CD14-positive monocyte (primary cell): ENCODE measurements around the gene RASAL2. TPM values are rescaled to one million over a fixed set of nuclear protein-coding genes. Genes with fewer than 3 reads are reported as not detected.

Experiments
- DNase-seq, 3 donors: peaks; one replicate each; pipeline ENCODE4 v3.0.0-alpha.2; 2011 to 2022
- H2AFZ ChIP-seq: 2 replicates; pipeline ENCODE4 v1.6.0; 2012; ENCODE audit warnings: mild to moderate bottlenecking, low read depth, low read length, inconsistent platforms; ENCODE audit not compliant: insufficient read depth, poor library complexity, severe bottlenecking
- H3K27ac ChIP-seq, 2 donors: 1 replicate in 1 of 2; 2 replicates in 1 of 2; pipeline ENCODE4 v1.5.1; 2012 to 2013; ENCODE audit warnings: low read length in 2 of 2, control low read depth in 1 of 2, inconsistent platforms in 1 of 2, low read depth in 1 of 2, mild to moderate bottlenecking in 1 of 2
- H3K27me3 ChIP-seq, 2 donors: one replicate each; pipeline versions ENCODE4 v1.6.0 to v1.6.1; 2011 to 2013; ENCODE audit warnings: low read length in 2 of 2; ENCODE audit not compliant: control insufficient read depth in 2 of 2, insufficient read depth in 2 of 2
- H3K36me3 ChIP-seq, 2 donors: replicated peaks in 1 of 2; 1 replicate in 1 of 2; 2 replicates in 1 of 2; pipeline versions ENCODE4 v1.5.1 to v1.6.1; 2012 to 2013; ENCODE audit warnings: low read length in 2 of 2, control low read depth in 1 of 2, inconsistent platforms in 1 of 2, mild to moderate bottlenecking in 1 of 2; ENCODE audit not compliant: insufficient read depth in 2 of 2, control insufficient read depth in 1 of 2
- H3K4me1 ChIP-seq, 2 donors: 1 replicate in 1 of 2; 2 replicates in 1 of 2; pipeline versions ENCODE4 v1.5.1 to v1.6.1; 2012 to 2013; ENCODE audit warnings: low read length in 2 of 2, control low read depth in 1 of 2, inconsistent platforms in 1 of 2, mild to moderate bottlenecking in 1 of 2, moderate library complexity in 1 of 2; ENCODE audit not compliant: insufficient read depth in 2 of 2, control insufficient read depth in 1 of 2
- H3K4me2 ChIP-seq: replicated peaks from 2 replicates; pipeline ENCODE3; 2012; ENCODE audit warnings: low read length, moderate library complexity, mild to moderate bottlenecking; ENCODE audit not compliant: poor library complexity, severe bottlenecking; ENCODE audit errors: extremely low read depth
- H3K4me3 ChIP-seq, 3 experiments: fragments of 200-600 bp in 1 of 3; sonication (generic) in 1 of 3; replicated peaks in 1 of 3; 1 replicate in 2 of 3; 2 replicates in 1 of 3; pipeline ENCODE4 v1.5.1; 2011 to 2013; ENCODE audit warnings: low read length in 3 of 3, mild to moderate bottlenecking in 3 of 3, control low read depth in 2 of 3, low read depth in 2 of 3, inconsistent platforms in 1 of 3, moderate library complexity in 1 of 3
- H3K79me2 ChIP-seq: 2 replicates; pipeline ENCODE4 v1.6.0; 2012; ENCODE audit warnings: mild to moderate bottlenecking, control low read depth, inconsistent platforms, low read length, moderate library complexity; ENCODE audit not compliant: insufficient read depth
- H3K9ac ChIP-seq: 2 replicates; pipeline ENCODE4 v1.6.0; 2017; ENCODE audit warnings: low read length, mild to moderate bottlenecking; ENCODE audit not compliant: insufficient read depth, poor library complexity, severe bottlenecking
- H3K9me3 ChIP-seq, 2 donors: replicated peaks in 1 of 2; 1 replicate in 1 of 2; 2 replicates in 1 of 2; pipeline versions ENCODE4 v1.5.1 to v1.6.1; 2012 to 2013; ENCODE audit warnings: low read length in 2 of 2, control low read depth in 1 of 2; ENCODE audit not compliant: control insufficient read depth in 1 of 2, insufficient read depth in 1 of 2
- H4K20me1 ChIP-seq: 2 replicates; pipeline ENCODE4 v1.6.0; 2012; ENCODE audit warnings: mild to moderate bottlenecking, low read length, control low read depth, moderate library complexity; ENCODE audit not compliant: insufficient read depth
- H3K27ac Mint-ChIP-seq, 7 donors: one replicate each; pipeline ENCODE4 v1.8.0; 2020; ENCODE audit warnings: mild to moderate bottlenecking in 7 of 7, mixed read lengths in 7 of 7, moderate library complexity in 6 of 7, inconsistent platforms in 2 of 7
- H3K27me3 Mint-ChIP-seq, 3 donors: one replicate each; pipeline ENCODE4 v1.8.0; 2021 to 2022; ENCODE audit warnings: low read depth in 3 of 3, mild to moderate bottlenecking in 3 of 3, mixed read lengths in 3 of 3, moderate library complexity in 3 of 3, inconsistent platforms in 1 of 3
- H3K36me3 Mint-ChIP-seq, 2 donors: one replicate each; pipeline ENCODE4 v1.8.0; 2020; ENCODE audit warnings: mixed read lengths in 2 of 2, inconsistent platforms in 1 of 2, mild to moderate bottlenecking in 1 of 2
- H3K4me1 Mint-ChIP-seq: one replicate; pipeline ENCODE4 v1.8.0; 2020; ENCODE audit warnings: mild to moderate bottlenecking, mixed read lengths
- H3K4me3 Mint-ChIP-seq, 2 donors: one replicate each; pipeline ENCODE4 v1.8.0; 2020; ENCODE audit warnings: mild to moderate bottlenecking in 2 of 2, mixed read lengths in 2 of 2, moderate library complexity in 1 of 2
- H3K9me3 Mint-ChIP-seq, 7 donors: one replicate each; pipeline ENCODE4 v1.8.0; 2020 to 2022; ENCODE audit warnings: mixed read lengths in 7 of 7, mild to moderate bottlenecking in 6 of 7, moderate library complexity in 6 of 7, inconsistent platforms in 2 of 7
- WGBS: methylation state at CpG from one replicate; pipeline ENCODE4 v1.1.5; 2013; ENCODE audit warnings: missing lambda C conversion rate; ENCODE audit not compliant: insufficient coverage; 5-methylcytosine and 5-hydroxymethylcytosine counted together
- intact Hi-C, 2 donors: fragments of 100-400 bp; cut with micrococcal nuclease; formaldehyde crosslinking; loops; one replicate each; pipeline versions ENCODE4 v1.15.0 to v1.15.1; 2023
- polyA plus RNA-seq, 3 donors: library from polyadenylated mRNA; depleted of rRNA in 1 of 3; unstranded in 2 of 3; stranded (reverse) in 1 of 3; fragments of 300-500 nt in 2 of 3; fragments of >200 nt in 1 of 3; fragmentation: Illumina TruSeq in 2 of 3; gene quantifications; 1 replicate in 2 of 3; 2 replicates in 1 of 3; pipeline ENCODE4 v1.2.3, GENCODE V29; 2012 to 2021
- TF ChIP-seq, protein P1 (sequence below): fragments of 200-600 bp; IDR thresholded peaks from one replicate; pipeline ENCODE4 v1.8.0; 2022; ENCODE audit warnings: antibody characterized with exemption, mild to moderate bottlenecking

Gene RASAL2
- polyA plus RNA-seq, 3 donors, result 0.15 to 1.00 (median 0.63) TPM

DNA sequence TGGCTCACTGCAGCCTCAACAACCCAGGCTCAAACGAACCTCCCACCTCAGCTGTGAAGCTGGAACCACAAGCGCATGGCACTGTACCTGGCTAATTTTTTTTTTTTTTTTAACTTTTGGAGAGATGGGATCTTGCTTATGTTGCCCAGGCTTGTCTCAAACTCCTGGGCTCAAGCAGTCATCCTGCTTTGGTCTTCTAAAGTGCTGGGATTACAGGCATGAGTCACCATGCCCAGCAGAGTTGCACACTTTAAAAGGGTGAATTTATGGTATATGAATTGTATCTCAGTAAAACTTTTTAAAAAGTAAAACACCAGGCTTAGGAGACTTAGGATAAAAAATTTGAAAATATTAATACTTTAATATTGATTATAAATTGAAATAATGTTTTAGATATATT lies 303.8 kb downstream of the RASAL2 start:
- Mint-ChIP-seq H3K27me3 (peaks cover 0 to 2% (median 0%) of the 10 kb centered on the region in 3 donors), H3K27ac (peak overlapping the region in 1 of 7 donors; percentile 46), H3K4me1 (no peaks in the 10 kb centered on the region), H3K9me3 (peaks cover 0 to 2% (median 0%) of the 10 kb centered on the region in 7 donors), H3K36me3 (no peaks in the 10 kb centered on the region), H3K4me3 (no peak overlapping the region)
- Histone ChIP-seq H3K79me2 (no peaks in the 10 kb centered on the region), H3K27me3 (no peaks in the 10 kb centered on the region), H3K4me3 (no peak overlapping the region), H3K4me2 (no peak overlapping the region), H2AFZ (no peak overlapping the region), H3K27ac (no peak overlapping the region), H3K4me1 (no peaks in the 10 kb centered on the region), H3K9ac (no peak overlapping the region), H4K20me1 (no peaks in the 10 kb centered on the region), H3K36me3 (no peaks in the 10 kb centered on the region), H3K9me3 (no peaks in the 10 kb centered on the region)
- intact Hi-C loops, result no loop called here
- no CpG with 5 or more reads among the region's 2 CpGs for WGBS
- no peak for DNase-seq
- TF ChIP-seq, protein P1, sequence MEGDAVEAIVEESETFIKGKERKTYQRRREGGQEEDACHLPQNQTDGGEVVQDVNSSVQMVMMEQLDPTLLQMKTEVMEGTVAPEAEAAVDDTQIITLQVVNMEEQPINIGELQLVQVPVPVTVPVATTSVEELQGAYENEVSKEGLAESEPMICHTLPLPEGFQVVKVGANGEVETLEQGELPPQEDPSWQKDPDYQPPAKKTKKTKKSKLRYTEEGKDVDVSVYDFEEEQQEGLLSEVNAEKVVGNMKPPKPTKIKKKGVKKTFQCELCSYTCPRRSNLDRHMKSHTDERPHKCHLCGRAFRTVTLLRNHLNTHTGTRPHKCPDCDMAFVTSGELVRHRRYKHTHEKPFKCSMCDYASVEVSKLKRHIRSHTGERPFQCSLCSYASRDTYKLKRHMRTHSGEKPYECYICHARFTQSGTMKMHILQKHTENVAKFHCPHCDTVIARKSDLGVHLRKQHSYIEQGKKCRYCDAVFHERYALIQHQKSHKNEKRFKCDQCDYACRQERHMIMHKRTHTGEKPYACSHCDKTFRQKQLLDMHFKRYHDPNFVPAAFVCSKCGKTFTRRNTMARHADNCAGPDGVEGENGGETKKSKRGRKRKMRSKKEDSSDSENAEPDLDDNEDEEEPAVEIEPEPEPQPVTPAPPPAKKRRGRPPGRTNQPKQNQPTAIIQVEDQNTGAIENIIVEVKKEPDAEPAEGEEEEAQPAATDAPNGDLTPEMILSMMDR, result no peak

DNA sequence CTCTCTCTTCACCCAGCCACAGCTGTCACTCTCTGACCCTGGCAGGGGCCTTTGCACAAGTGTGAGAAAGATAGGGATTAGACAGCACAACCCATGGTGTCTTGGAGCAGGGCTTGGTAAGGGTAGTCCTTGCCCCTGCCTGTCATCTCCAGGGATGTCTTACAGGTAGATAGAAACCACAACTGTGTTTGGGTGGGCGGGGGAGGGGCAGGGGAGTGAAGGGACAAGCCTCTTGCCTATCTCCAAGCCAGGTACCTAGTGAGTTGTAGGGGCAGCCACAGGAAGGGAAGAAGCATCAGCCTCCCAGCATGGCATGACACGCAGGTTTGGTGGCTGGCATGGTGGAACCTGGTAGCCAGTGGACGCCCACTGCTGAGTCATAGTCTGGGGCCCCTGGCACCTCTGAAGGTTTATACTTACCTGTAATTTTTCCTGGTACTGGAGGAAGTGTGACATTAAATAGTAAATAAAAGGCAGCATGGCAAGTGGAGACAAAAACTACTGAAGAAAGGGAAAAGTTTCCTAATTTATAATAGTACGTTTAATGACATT lies 305.3 kb downstream of the RASAL2 start:
- Histone ChIP-seq H3K79me2 (no peaks in the 10 kb centered on the region), H3K9me3 (no peaks in the 10 kb centered on the region), H3K4me2 (no peak overlapping the region), H2AFZ (no peak overlapping the region), H4K20me1 (no peaks in the 10 kb centered on the region), H3K27me3 (no peaks in the 10 kb centered on the region), H3K27ac (no peak overlapping the region), H3K9ac (no peak overlapping the region), H3K4me3 (no peak overlapping the region), H3K4me1 (no peaks in the 10 kb centered on the region), H3K36me3 (no peaks in the 10 kb centered on the region)
- TF ChIP-seq, protein P1, result no peak
- Mint-ChIP-seq H3K4me1 (no peaks in the 10 kb centered on the region), H3K9me3 (peaks cover 0 to 3% (median 1%) of the 10 kb centered on the region in 7 donors), H3K27ac (no peak overlapping the region), H3K4me3 (no peak overlapping the region), H3K27me3 (peaks cover 0 to 2% (median 0%) of the 10 kb centered on the region in 3 donors), H3K36me3 (no peaks in the 10 kb centered on the region)
- DNase-seq, result no peak
- WGBS, result 100% methylated on average over 2 of the region's 4 CpGs
- intact Hi-C loops, result no loop called here
